HPDE6-E6E7 (cell line): ENCODE results near the gene DNM3.

Experiments used
- DNase-seq: peaks from one replicate; pipeline ENCODE4 v3.0.0; 2011; ENCODE audit warnings: missing footprints; ENCODE audit errors: extremely low spot score

DNM3 gene

GRCh38 chr1:172394811-172395210, 553.5 kb downstream of the DNM3 start:
- no peak for DNase-seq

- DNase-seq, result no peak
Measured at GRCh38 chr1:172395576-172395975, 554.3 kb downstream of the DNM3 start.

GRCh38 chr1:172397221-172397620, 555.9 kb downstream of the DNM3 start:
- no peak for DNase-seq

- no peak for DNase-seq
Measured at GRCh38 chr1:172397633-172398032, 556.3 kb downstream of the DNM3 start.

GRCh38 chr1:172398193-172398592, 556.9 kb downstream of the DNM3 start:
- no peak for DNase-seq

- peak; percentile 37 for DNase-seq
Measured at GRCh38 chr1:172398970-172399755, 557.9 kb downstream of the DNM3 start.

- no peak for DNase-seq
Measured at GRCh38 chr1:172399756-172400721, 558.7 kb downstream of the DNM3 start.

- no peak for DNase-seq
Measured at GRCh38 chr1:172400722-172401105, 559.4 kb downstream of the DNM3 start.

GRCh38 chr1:172401477-172401876, 560.2 kb downstream of the DNM3 start:
- DNase-seq, result no peak

- DNase-seq, result no peak
Measured at GRCh38 chr1:172401892-172402291, 560.6 kb downstream of the DNM3 start.

GRCh38 chr1:172402878-172403569, 561.7 kb downstream of the DNM3 start:
- DNase-seq, result no peak

- DNase-seq, result no peak
Measured at GRCh38 chr1:172404121-172404520, 562.8 kb downstream of the DNM3 start.

GRCh38 chr1:172405912-172406311, 564.6 kb downstream of the DNM3 start:
- no peak for DNase-seq

- no peak for DNase-seq
Measured at GRCh38 chr1:172406968-172407367, 565.7 kb downstream of the DNM3 start.

GRCh38 chr1:172408958-172409357, 567.7 kb downstream of the DNM3 start:
- DNase-seq, result no peak

- DNase-seq, result no peak
Measured at GRCh38 chr1:172410027-172410426, 568.7 kb downstream of the DNM3 start.

GRCh38 chr1:172411791-172412338, 570.6 kb downstream of the DNM3 start:
- no peak for DNase-seq

- no peak for DNase-seq
Measured at GRCh38 chr1:172414331-172414730, 573.0 kb downstream of the DNM3 start.

- DNase-seq, result no peak
Measured at GRCh38 chr1:172416496-172417035, 575.3 kb downstream of the DNM3 start.

GRCh38 chr1:172417557-172417956, 576.3 kb downstream of the DNM3 start:
- DNase-seq, result peak; percentile 36

GRCh38 chr1:172420385-172420784, 579.1 kb downstream of the DNM3 start, which contains the start of gene C1orf105:
Gene C1orf105 (plus strand): TSS chr1:172420685. CDS start chr1:172420886, 201 bp downstream.
- DNase-seq, result no peak
